GM23338 (cell line): Measurements from ENCODE around the gene FNDC1. TPM values are rescaled to one million over a fixed set of nuclear protein-coding genes. Genes with fewer than 3 reads are reported as not detected.

ENCODE experiments used
- ATAC-seq: fragments of 200-7000 bp; cut with Tn5 transposase; 3 replicates; pipeline ENCODE4 v1.9.1; 2020
- DNase-seq: peaks from one replicate; pipeline ENCODE4 v3.0.0-alpha.2; 2015; ENCODE audit warnings: low spot score
- H2AFZ ChIP-seq: fragments of 200-600 bp; sonication (generic); 2 replicates; pipeline ENCODE4 v1.8.0; 2016; ENCODE audit warnings: antibody characterized with exemption, mild to moderate bottlenecking, moderate library complexity
- H3F3A ChIP-seq: fragments of 200-600 bp; sonication (generic); replicated peaks from 2 replicates; pipeline ENCODE4 v1.8.0; 2017; ENCODE audit warnings: antibody characterized with exemption, mixed run types, low read depth
- H3K27ac ChIP-seq: fragments of 200-600 bp; sonication (generic); 2 replicates; pipeline ENCODE4 v1.6.1; 2016; ENCODE audit warnings: low read depth
- H3K27me3 ChIP-seq: fragments of 200-600 bp; sonication (generic); 2 replicates; pipeline ENCODE4 v1.8.0; 2016; ENCODE audit warnings: mild to moderate bottlenecking, mixed run types, moderate library complexity; ENCODE audit not compliant: insufficient read depth
- H3K36me3 ChIP-seq: fragments of 200-600 bp; sonication (generic); 2 replicates; pipeline ENCODE4 v1.8.0; 2016; ENCODE audit warnings: mild to moderate bottlenecking; ENCODE audit not compliant: insufficient read depth
- H3K4me1 ChIP-seq: fragments of 200-600 bp; sonication (generic); 2 replicates; pipeline ENCODE4 v1.8.0; 2016; ENCODE audit warnings: mild to moderate bottlenecking, moderate library complexity; ENCODE audit not compliant: insufficient read depth
- H3K4me2 ChIP-seq: fragments of 200-600 bp; sonication (generic); 2 replicates; pipeline ENCODE4 v1.7.1; 2017; ENCODE audit warnings: mixed run types
- H3K4me3 ChIP-seq: fragments of 200-600 bp; sonication (generic); 2 replicates; pipeline ENCODE4 v1.6.1; 2016; ENCODE audit warnings: mixed run types
- H3K79me2 ChIP-seq: fragments of 200-600 bp; sonication (generic); replicated peaks from 2 replicates; pipeline ENCODE4 v1.8.0; 2017; ENCODE audit warnings: mild to moderate bottlenecking; ENCODE audit not compliant: insufficient read depth
- H3K9me2 ChIP-seq: fragments of 200-600 bp; sonication (generic); 2 replicates; pipeline ENCODE4 v1.8.0; 2017; ENCODE audit not compliant: insufficient read depth
- H4K20me1 ChIP-seq: fragments of 200-600 bp; sonication (generic); replicated peaks from 2 replicates; pipeline ENCODE4 v1.8.0; 2017; ENCODE audit warnings: mild to moderate bottlenecking; ENCODE audit not compliant: insufficient read depth
- H3K27ac Mint-ChIP-seq: 2 replicates; pipeline ENCODE4 v1.8.0; 2020; ENCODE audit warnings: inconsistent platforms, mild to moderate bottlenecking, moderate library complexity, mixed read lengths
- H3K27me3 Mint-ChIP-seq: 3 replicates; pipeline ENCODE4 v1.8.0; 2022; ENCODE audit warnings: low read depth, mild to moderate bottlenecking, moderate library complexity, mixed read lengths, inconsistent platforms; ENCODE audit not compliant: insufficient read depth, poor library complexity
- H3K36me3 Mint-ChIP-seq: 3 replicates; pipeline ENCODE4 v1.8.0; 2021; ENCODE audit warnings: low read depth, mild to moderate bottlenecking, inconsistent platforms, moderate library complexity, mixed read lengths
- H3K4me1 Mint-ChIP-seq: 3 replicates; pipeline ENCODE4 v1.8.0; 2020; ENCODE audit warnings: mild to moderate bottlenecking, inconsistent platforms, mixed read lengths
- H3K4me3 Mint-ChIP-seq: 3 replicates; pipeline ENCODE4 v1.8.0; 2021; ENCODE audit warnings: moderate library complexity, mild to moderate bottlenecking, inconsistent platforms, mixed read lengths
- H3K9me3 Mint-ChIP-seq: 3 replicates; pipeline ENCODE4 v1.8.0; 2020; ENCODE audit warnings: moderate library complexity, mild to moderate bottlenecking, inconsistent platforms, mixed read lengths
- CREB1 ChIP-seq: fragments of 250-450 bp; sonication (Bioruptor Pico); IDR thresholded peaks from 2 replicates; pipeline ENCODE4 v1.5.0; 2020; ENCODE audit warnings: low read depth, mild to moderate bottlenecking, moderate library complexity
- EZH2phosphoT487 ChIP-seq: fragments of 200-600 bp; sonication (generic); IDR thresholded peaks from one replicate; pipeline ENCODE4 v1.8.1; 2018; ENCODE audit warnings: antibody characterized with exemption; ENCODE audit not compliant: unreplicated experiment
- JUNB ChIP-seq: IDR thresholded peaks from one replicate; pipeline ENCODE4 v1.6.1; 2016; ENCODE audit warnings: antibody characterized with exemption; ENCODE audit not compliant: unreplicated experiment
- POLR2AphosphoS5 ChIP-seq: IDR thresholded peaks from 2 replicates; pipeline ENCODE4 v1.6.1; 2016; ENCODE audit warnings: antibody characterized with exemption, low read depth
- STAT1 ChIP-seq: IDR thresholded peaks from one replicate; pipeline ENCODE4 v1.6.1; 2016; ENCODE audit warnings: antibody characterized with exemption; ENCODE audit not compliant: unreplicated experiment
- ZNF114 ChIP-seq: fragments of 250-450 bp; sonication (Bioruptor Pico); IDR thresholded peaks from 2 replicates; pipeline ENCODE4 v1.5.0; 2020; ENCODE audit warnings: mild to moderate bottlenecking, moderate library complexity
- polyA plus RNA-seq: library from polyadenylated mRNA; unstranded; fragments of >200 nt; fragmentation: Nextera tagmentation; extraction: Ambion mirVana; gene quantifications from 2 replicates; pipeline ENCODE4 v1.2.1, GENCODE V29; 2016
- total RNA-seq: library from RNA; depleted of rRNA; stranded (reverse); fragments of >200 nt; shearing (Covaris generic); gene quantifications from 2 replicates; pipeline ENCODE4 v1.2.3, GENCODE V29; 2014
- TF ChIP-seq, protein P1 (sequence below): fragments of 250-450 bp; sonication (Bioruptor Pico); IDR thresholded peaks from 2 replicates; pipeline ENCODE4 v1.5.0; 2020; ENCODE audit warnings: mild to moderate bottlenecking, moderate library complexity
- TF ChIP-seq, protein P2 (sequence below): IDR thresholded peaks from one replicate; pipeline ENCODE4 v1.6.1; 2018; ENCODE audit warnings: antibody characterized with exemption; ENCODE audit not compliant: unreplicated experiment
- TF ChIP-seq, protein P3 (sequence below), 2 experiments: fragments of 200-600 bp in 1 of 2; sonication (generic) in 1 of 2; conservative IDR thresholded peaks; 2 replicates each; pipeline versions ENCODE4 v1.5.1 to v1.6.1; 2016 to 2017; ENCODE audit warnings: antibody characterized with exemption in 2 of 2, low read depth in 2 of 2, mild to moderate bottlenecking in 2 of 2, moderate library complexity in 1 of 2

The FNDC1 gene
- total and polyA plus RNA-seq, 2 experiments from 2014 or later: 0.38 to 0.57 TPM

DNA sequence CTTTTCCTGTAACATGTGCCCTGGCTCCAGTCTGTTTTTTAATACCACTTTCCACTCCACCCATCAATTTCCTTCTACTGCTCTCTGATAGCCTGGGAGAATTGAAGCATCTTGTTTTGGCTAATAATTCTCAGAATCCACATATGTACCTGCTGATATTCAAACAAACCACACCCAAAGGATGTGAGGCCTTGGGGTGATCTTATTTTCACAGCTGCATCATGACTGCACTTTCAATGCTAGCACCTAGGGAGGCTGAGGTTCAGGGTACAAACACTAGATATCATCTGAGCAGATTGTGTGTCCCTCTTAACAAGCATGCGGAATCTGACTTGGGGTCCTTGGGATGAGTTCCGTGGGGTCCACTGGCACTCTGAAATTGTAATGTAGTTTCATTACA is 12.7 kb downstream of the FNDC1 start (continued):
- TF ChIP-seq, protein P1, sequence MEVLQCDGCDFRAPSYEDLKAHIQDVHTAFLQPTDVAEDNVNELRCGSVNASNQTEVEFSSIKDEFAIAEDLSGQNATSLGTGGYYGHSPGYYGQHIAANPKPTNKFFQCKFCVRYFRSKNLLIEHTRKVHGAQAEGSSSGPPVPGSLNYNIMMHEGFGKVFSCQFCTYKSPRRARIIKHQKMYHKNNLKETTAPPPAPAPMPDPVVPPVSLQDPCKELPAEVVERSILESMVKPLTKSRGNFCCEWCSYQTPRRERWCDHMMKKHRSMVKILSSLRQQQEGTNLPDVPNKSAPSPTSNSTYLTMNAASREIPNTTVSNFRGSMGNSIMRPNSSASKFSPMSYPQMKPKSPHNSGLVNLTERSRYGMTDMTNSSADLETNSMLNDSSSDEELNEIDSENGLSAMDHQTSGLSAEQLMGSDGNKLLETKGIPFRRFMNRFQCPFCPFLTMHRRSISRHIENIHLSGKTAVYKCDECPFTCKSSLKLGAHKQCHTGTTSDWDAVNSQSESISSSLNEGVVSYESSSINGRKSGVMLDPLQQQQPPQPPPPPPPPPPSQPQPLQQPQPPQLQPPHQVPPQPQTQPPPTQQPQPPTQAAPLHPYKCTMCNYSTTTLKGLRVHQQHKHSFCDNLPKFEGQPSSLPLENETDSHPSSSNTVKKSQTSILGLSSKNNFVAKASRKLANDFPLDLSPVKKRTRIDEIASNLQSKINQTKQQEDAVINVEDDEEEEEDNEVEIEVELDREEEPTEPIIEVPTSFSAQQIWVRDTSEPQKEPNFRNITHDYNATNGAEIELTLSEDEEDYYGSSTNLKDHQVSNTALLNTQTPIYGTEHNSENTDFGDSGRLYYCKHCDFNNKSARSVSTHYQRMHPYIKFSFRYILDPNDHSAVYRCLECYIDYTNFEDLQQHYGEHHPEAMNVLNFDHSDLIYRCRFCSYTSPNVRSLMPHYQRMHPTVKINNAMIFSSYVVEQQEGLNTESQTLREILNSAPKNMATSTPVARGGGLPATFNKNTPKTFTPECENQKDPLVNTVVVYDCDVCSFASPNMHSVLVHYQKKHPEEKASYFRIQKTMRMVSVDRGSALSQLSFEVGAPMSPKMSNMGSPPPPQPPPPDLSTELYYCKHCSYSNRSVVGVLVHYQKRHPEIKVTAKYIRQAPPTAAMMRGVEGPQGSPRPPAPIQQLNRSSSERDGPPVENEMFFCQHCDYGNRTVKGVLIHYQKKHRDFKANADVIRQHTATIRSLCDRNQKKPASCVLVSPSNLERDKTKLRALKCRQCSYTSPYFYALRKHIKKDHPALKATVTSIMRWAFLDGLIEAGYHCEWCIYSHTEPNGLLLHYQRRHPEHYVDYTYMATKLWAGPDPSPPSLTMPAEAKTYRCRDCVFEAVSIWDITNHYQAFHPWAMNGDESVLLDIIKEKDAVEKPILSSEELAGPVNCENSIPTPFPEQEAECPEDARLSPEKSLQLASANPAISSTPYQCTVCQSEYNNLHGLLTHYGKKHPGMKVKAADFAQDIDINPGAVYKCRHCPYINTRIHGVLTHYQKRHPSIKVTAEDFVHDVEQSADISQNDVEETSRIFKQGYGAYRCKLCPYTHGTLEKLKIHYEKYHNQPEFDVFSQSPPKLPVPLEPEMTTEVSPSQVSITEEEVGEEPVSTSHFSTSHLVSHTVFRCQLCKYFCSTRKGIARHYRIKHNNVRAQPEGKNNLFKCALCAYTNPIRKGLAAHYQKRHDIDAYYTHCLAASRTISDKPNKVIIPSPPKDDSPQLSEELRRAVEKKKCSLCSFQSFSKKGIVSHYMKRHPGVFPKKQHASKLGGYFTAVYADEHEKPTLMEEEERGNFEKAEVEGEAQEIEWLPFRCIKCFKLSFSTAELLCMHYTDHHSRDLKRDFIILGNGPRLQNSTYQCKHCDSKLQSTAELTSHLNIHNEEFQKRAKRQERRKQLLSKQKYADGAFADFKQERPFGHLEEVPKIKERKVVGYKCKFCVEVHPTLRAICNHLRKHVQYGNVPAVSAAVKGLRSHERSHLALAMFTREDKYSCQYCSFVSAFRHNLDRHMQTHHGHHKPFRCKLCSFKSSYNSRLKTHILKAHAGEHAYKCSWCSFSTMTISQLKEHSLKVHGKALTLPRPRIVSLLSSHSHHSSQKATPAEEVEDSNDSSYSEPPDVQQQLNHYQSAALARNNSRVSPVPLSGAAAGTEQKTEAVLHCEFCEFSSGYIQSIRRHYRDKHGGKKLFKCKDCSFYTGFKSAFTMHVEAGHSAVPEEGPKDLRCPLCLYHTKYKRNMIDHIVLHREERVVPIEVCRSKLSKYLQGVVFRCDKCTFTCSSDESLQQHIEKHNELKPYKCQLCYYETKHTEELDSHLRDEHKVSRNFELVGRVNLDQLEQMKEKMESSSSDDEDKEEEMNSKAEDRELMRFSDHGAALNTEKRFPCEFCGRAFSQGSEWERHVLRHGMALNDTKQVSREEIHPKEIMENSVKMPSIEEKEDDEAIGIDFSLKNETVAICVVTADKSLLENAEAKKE: no peak
- no peak for TF ChIP-seq STAT1
- no peak for TF ChIP-seq EZH2phosphoT487
- no peak for TF ChIP-seq JUNB
- TF ChIP-seq POLR2AphosphoS5: no peak
- TF ChIP-seq, protein P2, sequence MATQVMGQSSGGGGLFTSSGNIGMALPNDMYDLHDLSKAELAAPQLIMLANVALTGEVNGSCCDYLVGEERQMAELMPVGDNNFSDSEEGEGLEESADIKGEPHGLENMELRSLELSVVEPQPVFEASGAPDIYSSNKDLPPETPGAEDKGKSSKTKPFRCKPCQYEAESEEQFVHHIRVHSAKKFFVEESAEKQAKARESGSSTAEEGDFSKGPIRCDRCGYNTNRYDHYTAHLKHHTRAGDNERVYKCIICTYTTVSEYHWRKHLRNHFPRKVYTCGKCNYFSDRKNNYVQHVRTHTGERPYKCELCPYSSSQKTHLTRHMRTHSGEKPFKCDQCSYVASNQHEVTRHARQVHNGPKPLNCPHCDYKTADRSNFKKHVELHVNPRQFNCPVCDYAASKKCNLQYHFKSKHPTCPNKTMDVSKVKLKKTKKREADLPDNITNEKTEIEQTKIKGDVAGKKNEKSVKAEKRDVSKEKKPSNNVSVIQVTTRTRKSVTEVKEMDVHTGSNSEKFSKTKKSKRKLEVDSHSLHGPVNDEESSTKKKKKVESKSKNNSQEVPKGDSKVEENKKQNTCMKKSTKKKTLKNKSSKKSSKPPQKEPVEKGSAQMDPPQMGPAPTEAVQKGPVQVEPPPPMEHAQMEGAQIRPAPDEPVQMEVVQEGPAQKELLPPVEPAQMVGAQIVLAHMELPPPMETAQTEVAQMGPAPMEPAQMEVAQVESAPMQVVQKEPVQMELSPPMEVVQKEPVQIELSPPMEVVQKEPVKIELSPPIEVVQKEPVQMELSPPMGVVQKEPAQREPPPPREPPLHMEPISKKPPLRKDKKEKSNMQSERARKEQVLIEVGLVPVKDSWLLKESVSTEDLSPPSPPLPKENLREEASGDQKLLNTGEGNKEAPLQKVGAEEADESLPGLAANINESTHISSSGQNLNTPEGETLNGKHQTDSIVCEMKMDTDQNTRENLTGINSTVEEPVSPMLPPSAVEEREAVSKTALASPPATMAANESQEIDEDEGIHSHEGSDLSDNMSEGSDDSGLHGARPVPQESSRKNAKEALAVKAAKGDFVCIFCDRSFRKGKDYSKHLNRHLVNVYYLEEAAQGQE: no peak

DNA sequence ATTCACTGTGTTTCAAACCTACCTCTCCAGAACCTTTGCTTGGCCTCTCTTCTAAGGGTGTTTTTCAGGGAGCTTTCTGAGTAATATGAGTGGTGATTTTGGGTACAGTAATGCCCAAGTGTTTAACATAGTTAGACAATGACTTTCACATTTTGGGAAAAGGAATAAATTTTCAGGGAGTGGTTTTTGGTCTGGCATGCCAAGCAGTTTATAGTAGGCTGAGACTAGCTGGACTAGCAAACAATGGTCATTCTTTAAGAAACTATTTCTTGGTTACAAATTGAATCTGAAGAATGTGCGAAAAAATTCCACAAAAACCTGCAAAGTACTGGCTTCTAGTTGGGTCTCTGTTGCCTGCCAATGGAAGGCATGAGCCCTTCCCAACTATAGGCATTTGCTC is 15.4 kb downstream of the FNDC1 start:
- Histone ChIP-seq H3K27ac (no peak overlapping the region), H3K4me2 (no peak overlapping the region), H3F3A (no peaks in the 10 kb centered on the region), H3K4me3 (no peak overlapping the region), H3K4me1 (no peaks in the 10 kb centered on the region), H3K9me2 (peaks cover 5% of the 10 kb centered on the region; the same call in 1 of the 2 replicates), H3K79me2 (no peaks in the 10 kb centered on the region), H3K27me3 (no peaks in the 10 kb centered on the region), H4K20me1 (no peaks in the 10 kb centered on the region), H3K36me3 (no peaks in the 10 kb centered on the region), H2AFZ (no peak overlapping the region)
- TF ChIP-seq, protein P3, sequence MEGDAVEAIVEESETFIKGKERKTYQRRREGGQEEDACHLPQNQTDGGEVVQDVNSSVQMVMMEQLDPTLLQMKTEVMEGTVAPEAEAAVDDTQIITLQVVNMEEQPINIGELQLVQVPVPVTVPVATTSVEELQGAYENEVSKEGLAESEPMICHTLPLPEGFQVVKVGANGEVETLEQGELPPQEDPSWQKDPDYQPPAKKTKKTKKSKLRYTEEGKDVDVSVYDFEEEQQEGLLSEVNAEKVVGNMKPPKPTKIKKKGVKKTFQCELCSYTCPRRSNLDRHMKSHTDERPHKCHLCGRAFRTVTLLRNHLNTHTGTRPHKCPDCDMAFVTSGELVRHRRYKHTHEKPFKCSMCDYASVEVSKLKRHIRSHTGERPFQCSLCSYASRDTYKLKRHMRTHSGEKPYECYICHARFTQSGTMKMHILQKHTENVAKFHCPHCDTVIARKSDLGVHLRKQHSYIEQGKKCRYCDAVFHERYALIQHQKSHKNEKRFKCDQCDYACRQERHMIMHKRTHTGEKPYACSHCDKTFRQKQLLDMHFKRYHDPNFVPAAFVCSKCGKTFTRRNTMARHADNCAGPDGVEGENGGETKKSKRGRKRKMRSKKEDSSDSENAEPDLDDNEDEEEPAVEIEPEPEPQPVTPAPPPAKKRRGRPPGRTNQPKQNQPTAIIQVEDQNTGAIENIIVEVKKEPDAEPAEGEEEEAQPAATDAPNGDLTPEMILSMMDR (conservative IDR thresholded peaks at IDR 0.05; ENCODE audit: low read depth in 2 of 2): no peak
- no peak for TF ChIP-seq ZNF114 (CRISPR knock-in tag)
- no peak for TF ChIP-seq CREB1 (CRISPR knock-in tag)
- TF ChIP-seq POLR2AphosphoS5: no peak
- no peaks in the 10 kb centered on the region for H3K36me3 Mint-ChIP-seq
- peaks cover 3% of the 10 kb centered on the region for H3K27me3 Mint-ChIP-seq
- H3K4me1 Mint-ChIP-seq: no peaks in the 10 kb centered on the region
- H3K9me3 Mint-ChIP-seq: peaks cover 8% of the 10 kb centered on the region; the same call in 2 of the 3 replicates
- ATAC-seq (no peak), DNase-seq (no peak)
- H3K4me3 Mint-ChIP-seq: no peak overlapping the region
- H3K27ac Mint-ChIP-seq: no peak overlapping the region
